GM12892 (cell line): ENCODE data around the gene AURKB.

Source experiments
- DNase-seq: peaks from one replicate; pipeline ENCODE4 v3.0.0; 2011; ENCODE audit not compliant: insufficient read length
- FAIRE-seq: peaks from 2 replicates; lab custom pipeline; 2011; peaks lifted over from hg19 to GRCh38; lab: Jason Lieb, UNC
- POLR2A ChIP-seq: IDR thresholded peaks from 2 replicates; pipeline ENCODE4 v1.6.1; 2011; ENCODE audit warnings: low read depth, low read length, control low read depth
- POLR2AphosphoS5 ChIP-seq: IDR thresholded peaks from 2 replicates; pipeline ENCODE4 v1.6.1; 2011; ENCODE audit warnings: low read depth, low read length, control low read depth
- TAF1 ChIP-seq: IDR thresholded peaks from 2 replicates; pipeline ENCODE4 v1.6.1; 2011; ENCODE audit warnings: low read depth, mild to moderate bottlenecking, control low read depth, low read length, borderline replicate concordance

The AURKB gene

GRCh38 chr17:8155996-8156245 is 54.5 kb downstream of the AURKB start:
- FAIRE-seq, result peak; percentile 30
- no peak for DNase-seq
- no peak for TF ChIP-seq POLR2AphosphoS5
- no peak for TF ChIP-seq POLR2A
- no peak for TF ChIP-seq TAF1

GRCh38 chr17:8155231-8155995 is 55.0 kb downstream of the AURKB start:
- TF ChIP-seq TAF1 (no peak), POLR2A (no peak), POLR2AphosphoS5 (no peak)
- no peak for DNase-seq
- no peak for FAIRE-seq
